Stimulated activated CD4-positive, alpha-beta T cell treated with anti-CD3 and anti-CD28 coated beads, Interleukin-4, amount 100 ng/mL, for 1 hour (primary cell): ENCODE results near the gene CENPM.

Experiments used
- DNase-seq: peaks from one replicate; pipeline ENCODE4 v3.0.0-alpha.2; 2020

Gene CENPM, protein sequence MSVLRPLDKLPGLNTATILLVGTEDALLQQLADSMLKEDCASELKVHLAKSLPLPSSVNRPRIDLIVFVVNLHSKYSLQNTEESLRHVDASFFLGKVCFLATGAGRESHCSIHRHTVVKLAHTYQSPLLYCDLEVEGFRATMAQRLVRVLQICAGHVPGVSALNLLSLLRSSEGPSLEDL

GRCh38 chr22:41946629-41947423 is at the start of gene CENPM:
Gene CENPM (minus strand): TSS chr22:41947152. CDS start chr22:41947076, 76 bp downstream.
- DNase-seq, result peak; percentile 91

DNA sequence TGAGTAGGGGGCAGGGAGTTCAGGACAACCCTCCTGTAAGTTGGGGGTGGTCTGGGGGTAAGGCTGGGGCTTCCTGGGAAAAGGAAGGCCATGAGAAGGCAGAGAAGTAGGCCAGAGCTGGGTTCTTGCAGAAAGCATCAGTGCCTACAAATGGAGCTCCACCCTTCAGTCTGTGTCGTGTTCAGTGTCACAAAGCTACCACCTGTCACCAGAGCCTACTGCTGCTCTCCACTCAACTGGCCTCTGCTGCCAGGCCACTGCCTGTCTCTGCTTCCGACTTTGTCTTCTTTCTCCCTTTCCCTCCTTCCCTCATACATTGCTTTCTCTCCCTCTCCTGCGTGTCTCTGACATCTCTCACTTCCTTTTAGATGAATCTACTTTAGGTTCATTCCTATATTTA is 48.3 kb upstream of the CENPM start:
- DNase-seq, result no peak

- DNase-seq, result no peak
These were observed 45.5 kb upstream of the CENPM start for GRCh38 chr22:41992496-41992895.

DNA sequence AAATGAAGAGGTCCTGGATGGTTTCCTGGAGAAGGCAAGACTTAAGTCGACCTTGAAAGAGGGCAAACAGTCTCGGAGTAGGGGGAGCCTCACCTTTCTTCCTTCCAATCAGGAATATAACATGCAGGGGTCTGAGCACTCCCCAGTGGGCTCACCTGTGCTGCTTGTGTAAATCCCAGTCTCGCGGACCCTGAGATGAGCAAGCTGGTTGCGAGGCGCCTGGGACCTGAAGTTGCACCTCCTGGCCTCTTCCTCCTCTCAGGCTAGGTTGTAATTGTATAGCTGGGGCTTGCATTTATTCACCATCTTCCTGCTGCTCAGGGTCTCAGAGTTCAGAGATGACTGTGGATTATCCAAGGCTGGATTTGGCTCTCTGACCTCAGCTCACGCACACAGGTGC is 44.2 kb upstream of the CENPM start:
- DNase-seq, result no peak

- DNase-seq, result no peak
These were observed 42.3 kb upstream of the CENPM start for GRCh38 chr22:41989246-41989645.

DNA sequence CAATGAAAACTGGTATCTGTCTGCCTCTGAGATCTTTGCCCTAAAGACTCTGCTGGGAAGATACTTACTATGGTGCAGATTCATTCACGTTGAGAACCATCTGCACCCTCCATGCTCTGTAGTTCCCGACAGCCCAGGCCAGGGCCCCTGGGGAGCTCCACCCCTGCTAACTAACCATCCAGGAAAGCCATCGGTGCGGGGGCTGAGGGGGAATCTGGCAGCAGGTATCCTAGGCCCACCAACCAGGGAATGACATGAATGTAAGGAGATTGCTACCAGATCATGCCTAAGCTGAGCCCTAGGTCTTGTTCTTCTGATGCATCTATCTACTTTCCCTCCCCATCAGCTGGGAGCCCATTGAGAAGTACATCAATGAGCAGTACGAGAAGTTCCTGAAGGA is 40.3 kb upstream of the CENPM start:
- DNase-seq, result no peak

GRCh38 chr22:41983513-41984405 is 36.8 kb upstream of the CENPM start:
- DNase-seq, result no peak

DNA sequence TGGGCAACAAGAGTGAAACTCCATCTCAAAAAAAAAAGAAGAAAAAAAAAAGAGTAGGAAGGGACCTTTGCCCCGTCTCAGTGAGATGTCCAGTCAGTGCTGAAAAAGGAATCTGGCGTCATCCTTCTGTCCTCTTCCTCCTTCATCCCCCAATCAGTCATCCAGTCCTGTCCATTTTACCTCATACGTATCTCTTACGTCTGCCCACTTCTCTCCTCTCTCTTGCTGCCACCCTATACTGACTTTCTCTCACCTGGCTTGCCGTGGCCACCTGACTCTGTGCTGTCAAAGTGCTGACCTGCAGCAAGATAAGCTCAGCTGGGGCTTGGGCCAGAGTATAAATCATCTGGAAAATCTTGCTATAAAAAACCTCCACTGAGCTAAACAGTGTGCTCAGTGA is 35.9 kb upstream of the CENPM start:
- no peak for DNase-seq

DNA sequence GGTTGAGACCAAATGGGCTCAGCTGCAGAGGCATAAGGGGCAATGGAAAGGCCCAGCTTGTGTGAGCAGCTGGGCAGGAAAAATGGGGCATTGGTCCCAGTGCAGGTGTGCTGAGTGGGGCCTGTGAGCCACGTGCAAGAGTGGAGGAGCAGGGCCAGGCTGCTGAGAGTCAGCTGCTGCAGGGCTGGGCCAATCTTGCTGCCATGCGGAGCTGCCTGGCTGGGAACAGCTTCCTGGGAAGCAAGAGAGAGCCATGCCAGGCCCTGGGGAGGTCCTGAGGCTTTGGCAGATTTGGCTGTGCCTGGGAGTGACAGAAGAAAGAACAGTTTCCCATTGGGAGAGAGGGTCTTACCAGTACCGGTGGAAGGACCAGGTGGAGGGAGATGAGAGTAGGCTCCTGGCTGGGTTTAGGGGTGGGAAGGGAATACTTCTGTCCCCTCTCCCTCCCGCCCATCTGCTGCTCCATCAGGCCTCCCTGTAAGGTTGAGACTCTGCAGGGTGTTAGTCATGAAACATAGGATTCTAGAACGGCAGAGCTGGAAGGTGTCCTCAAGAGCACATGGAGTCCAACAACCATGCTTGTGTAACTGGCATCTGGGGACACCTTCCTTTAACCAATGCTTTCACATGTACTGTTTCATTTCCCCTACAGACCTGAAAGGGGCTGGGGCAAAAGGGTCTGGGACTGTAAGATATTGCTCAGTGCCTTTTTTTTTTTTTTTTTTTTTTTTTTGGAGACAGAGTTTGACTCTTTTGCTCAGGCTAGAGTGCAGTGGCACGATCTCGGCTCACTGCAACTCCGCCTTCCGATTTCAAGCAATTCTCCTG is 32.7 kb upstream of the CENPM start:
- no peak for DNase-seq

- no peak for DNase-seq
These were observed 31.8 kb upstream of the CENPM start for GRCh38 chr22:41978732-41979131.

DNA sequence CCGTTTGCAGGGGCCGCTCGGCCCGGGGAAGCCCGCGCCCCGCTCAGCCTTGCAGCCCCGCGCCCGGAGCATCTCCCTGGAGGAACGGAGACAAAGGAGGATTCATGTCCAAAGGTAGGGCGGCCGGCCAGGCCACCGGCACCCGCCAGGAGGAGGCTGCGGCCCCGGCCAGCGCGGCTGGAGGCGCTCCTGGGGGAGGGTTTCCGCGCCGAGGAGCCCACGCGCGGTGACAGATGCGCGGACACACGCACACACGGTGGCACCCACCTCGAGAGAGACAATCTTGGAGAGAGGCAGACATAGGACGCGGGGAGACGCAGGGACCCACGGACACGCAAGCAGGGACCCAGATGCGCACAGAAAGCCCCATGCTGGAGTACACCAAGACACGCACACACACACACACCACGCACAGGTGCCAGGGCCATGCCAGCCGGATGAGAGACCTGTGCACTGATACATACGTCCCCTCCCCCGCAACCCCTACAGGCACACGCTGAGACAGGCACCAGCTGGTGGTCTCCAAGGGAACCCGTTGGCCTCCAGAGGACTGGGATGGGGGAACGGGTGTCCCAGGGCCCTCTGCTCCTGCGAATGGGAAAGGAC is 30.1 kb upstream of the CENPM start:
- DNase-seq, result no peak

DNA sequence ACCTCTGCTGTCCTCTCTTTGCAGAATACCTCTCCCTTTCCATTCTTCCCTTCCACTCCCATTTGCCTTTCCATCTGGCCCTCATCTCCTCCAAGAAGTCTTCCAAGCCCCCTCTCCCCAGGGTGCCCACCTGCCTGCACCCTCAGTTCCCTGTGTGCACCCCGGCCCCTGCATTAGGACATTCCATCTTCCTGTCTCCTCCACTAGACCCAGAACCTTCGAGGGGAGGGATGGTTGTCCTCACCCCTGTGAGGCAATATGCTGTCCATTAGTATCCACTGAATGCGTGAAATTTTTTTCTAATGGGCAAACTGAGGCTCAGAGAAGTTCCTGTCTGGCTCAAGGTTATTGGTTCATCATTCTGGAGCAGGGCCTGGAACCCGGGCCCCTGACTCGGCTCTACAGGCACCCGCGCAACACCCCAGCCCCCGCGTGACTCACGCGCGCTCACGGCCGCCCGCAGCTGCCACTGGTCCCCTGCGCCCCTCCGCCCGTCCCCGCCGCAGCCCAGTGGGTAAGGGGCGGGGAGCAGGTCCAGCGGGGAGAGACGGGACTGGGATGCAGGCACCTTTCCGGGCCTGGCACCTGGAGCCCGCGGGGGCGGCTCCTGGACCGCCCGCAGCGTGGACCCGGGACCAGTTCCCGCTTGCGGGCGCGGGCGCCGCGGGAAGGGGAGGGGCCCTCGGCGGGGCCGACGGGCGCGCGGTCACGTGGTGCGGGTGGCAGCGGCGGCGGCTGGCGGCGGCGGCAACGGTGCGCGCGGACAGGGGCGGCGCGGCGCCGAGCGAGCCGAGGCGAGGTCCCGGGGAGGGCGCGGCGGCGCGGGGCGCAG is 29.3 kb upstream of the CENPM start:
- peak; percentile 52 for DNase-seq

DNA sequence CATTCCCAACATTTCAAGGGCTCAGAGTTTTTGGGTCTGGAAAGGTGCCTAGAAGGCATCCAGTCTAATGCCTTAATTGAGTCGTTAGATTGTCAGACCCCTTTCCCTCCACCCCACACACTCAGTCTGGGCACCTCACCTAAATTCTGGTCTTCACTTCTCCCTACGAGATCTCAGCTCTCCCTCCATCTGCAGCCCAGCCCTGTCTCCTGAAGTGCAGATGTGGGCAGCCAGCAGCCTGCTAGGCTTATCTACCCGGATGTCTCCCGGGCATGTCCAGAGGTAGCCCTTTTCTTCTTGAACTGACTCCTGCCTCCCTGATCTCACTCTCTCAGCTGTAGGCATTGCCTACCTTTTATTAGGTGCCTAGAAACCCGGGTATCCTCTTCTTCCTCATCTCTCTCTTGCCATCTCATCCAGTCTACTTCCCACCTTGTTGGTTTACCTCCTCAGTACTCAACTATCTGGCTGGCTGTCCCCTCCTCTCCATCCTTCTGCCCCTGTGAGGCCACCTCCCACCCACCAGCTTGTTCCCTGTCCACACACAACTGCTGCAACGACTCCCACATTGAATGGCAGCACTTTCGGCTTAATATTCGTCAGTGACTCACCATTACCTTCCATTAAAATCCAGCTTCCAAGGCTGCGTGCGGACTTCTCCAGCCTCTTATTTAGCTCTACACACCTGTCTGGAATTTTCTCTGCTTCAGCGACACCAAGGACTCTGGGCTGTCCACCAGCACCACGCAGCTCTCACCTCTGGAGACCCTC is 28.5 kb upstream of the CENPM start:
- no peak for DNase-seq

- no peak for DNase-seq
These were observed 27.8 kb upstream of the CENPM start for GRCh38 chr22:41974691-41975290.

- no peak for DNase-seq
These were observed 24.5 kb upstream of the CENPM start for GRCh38 chr22:41971431-41971830.

DNA sequence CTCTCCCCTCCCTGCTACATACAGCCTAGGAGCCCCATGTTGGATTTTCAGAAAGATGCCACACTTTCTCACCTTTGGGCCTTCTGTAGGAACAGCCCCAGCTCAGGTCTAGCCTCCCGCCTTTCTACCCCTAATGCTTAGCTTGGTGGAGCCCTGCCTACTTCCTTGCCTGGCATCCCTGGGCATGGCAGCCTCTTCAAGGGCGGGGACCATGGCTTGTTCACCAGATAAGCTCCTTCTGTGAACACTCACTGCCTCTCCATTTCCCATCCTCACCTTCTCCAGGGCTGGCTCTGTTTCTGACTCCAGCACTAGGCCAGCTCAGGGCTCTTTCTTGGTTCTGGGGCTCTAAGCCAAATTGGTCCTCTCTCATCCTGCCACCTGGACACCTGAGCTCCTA is 23.6 kb upstream of the CENPM start:
- no peak for DNase-seq

DNA sequence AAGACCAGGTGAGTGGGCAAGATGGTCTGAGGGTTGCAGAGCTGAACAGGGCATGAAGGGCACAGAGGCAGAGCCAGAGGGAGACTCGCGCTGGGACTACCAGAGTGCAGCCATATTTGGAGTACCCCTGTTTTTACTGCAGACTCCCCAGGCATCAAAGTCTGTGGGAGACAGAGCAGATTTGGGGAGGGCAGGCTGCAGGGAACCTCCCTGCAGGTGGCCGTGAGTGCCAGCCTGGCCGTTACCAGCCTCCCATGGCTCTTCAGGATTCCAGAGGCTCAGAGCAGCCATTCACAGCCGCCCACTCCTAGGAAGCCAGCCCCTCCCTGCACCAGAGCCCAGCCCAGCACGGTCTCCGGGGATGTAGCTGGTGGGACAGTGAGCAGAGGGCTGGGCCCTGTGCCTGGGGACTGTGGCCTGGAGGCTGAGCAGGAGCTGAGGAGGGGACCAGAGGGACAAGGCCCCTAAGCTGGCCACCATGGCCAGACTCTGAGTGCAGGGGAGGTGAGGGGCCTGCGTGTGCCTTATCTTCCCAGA is 22.2 kb upstream of the CENPM start, which contains the start of gene SEPTIN3:
Gene SEPTIN3 (plus strand): TSS at position 334 of the 537 bp plus-strand sequence. CDS start 2,050 bp downstream, outside the sequence.
- DNase-seq, result no peak

DNA sequence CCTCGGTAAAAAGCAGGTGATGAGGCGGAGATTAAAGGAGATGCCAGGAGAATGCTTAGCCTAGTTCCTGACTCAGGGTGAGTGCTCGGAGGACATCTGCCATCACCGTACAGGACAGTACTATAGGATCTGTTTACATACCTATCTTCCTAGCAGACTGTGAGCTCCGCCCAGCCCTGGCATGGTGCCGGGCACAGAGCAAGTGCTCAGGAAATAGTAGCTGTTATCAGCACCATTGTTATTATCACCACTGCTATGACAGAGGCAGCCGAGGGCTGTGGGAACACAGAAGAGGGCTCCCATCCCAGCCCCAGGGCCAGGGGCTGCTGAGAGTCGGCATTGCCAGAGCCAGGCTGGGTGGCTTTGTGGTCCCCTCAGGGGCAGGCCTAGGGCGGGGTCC is 21.6 kb upstream of the CENPM start:
- no peak for DNase-seq

DNA sequence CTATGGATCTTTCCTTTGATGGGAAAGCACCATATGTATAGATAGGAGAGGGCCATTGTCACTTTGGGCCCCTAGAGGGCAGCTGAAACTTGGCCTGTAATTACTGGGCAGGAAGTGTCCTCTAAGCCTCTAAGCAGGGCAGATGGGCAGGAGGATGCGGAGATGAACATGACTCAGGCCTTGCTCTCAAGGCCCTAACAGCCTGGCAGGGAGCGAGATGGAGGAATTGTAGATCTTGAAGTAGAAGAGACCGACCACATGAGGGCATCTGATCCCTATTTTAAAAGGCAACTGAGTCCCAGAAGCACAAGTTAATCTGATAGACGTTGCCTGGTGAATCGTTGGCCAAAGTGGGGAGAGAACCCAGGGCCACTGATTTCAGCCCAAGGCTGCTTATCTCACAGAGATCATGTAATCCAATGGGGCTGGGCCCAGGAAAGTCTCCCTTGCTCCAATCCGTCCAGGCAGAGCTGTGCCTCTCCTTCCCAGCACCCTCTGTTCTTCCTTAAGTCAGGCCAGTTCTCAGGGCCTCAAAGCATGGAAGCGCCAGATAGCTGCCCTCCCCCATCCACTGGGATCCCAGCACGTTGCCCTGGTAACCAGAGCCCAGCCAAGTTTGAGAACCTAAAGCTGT is 19.8 kb upstream of the CENPM start:
- DNase-seq, result no peak
